Fibroblast of pulmonary artery (primary cell): ENCODE data around the gene PACS1.

Source experiments
- DNase-seq: peaks from one replicate; pipeline ENCODE4 v3.0.0-alpha.2; 2010; ENCODE audit warnings: low read depth
- H3K4me3 ChIP-seq: replicated peaks from 2 replicates; pipeline ENCODE4 v1.5.1; 2011; ENCODE audit warnings: low read depth, mild to moderate bottlenecking, control low read depth, low read length, moderate library complexity
- CTCF ChIP-seq: IDR thresholded peaks from 2 replicates; pipeline ENCODE4 v1.5.1; 2011; ENCODE audit warnings: mild to moderate bottlenecking, control low read depth, low read length, inconsistent platforms; ENCODE audit errors: missing control alignments

PACS1 gene

DNA sequence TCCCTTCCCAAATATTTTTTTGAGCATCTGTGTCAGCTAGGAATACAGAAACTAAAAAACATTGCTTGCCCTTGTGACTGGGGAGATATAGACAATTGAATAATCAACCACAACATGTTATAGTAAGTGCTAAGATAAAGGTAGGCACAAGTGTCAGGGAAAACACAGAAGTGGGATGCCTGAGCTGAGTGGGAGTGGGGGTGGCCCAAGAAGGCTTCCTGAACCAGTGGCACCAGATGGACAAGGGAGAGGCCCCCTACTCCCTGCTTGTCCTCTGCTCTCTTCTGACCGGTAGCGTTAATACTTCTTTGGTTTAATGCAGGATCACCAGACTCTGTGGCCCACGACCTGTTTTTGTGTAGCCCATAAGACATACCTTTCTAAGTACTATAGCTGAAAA, 48.8 kb downstream of the PACS1 start:
- no peak for TF ChIP-seq CTCF
- DNase-seq = no peak
- H3K4me3 ChIP-seq = no peak overlapping the region

GRCh38 chr11:66119348-66120133, 49.5 kb downstream of the PACS1 start:
- DNase-seq = peak; percentile 97
- H3K4me3 ChIP-seq = no peak overlapping the region
- no peak for TF ChIP-seq CTCF

- no peak for DNase-seq
Observed at GRCh38 chr11:66121466-66121865, 51.4 kb downstream of the PACS1 start.

GRCh38 chr11:66123902-66124301, 53.8 kb downstream of the PACS1 start:
- no peak overlapping the region for H3K4me3 ChIP-seq
- TF ChIP-seq CTCF = no peak
- no peak for DNase-seq

More at GRCh38 chr11:66121466-66121865, 51.4 kb downstream of the PACS1 start:
- TF ChIP-seq CTCF = no peak
- no peak overlapping the region for H3K4me3 ChIP-seq

- DNase-seq = peak; percentile 21
- TF ChIP-seq CTCF = no peak
- H3K4me3 ChIP-seq = no peak overlapping the region
Observed at GRCh38 chr11:66124564-66124963, 54.5 kb downstream of the PACS1 start.

DNA sequence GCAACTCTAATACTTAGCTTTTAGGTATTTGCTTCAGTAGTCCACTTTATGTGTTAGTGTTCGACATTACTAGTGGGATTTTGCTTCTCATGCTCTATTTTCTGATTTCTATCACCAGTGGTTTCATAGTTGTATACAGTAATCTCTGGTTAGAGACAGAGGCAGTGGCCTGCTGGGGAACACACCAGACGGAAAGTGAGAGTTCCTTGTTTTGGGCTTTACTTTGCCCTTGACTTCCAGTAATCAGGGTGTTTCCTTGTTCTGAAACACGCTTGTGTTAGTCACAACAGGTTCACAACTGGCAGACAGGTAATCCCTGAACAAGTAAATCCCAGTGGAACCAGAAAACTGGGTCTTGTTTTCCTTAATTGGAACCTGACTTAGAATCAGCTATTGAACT, 56.0 kb downstream of the PACS1 start:
- H3K4me3 ChIP-seq = no peak overlapping the region
- DNase-seq = no peak
- TF ChIP-seq CTCF = no peak
